Measurements from ENCODE around the gene NAV2. TPM values are rescaled to one million over a fixed set of nuclear protein-coding genes. Genes with fewer than 3 reads are reported as not detected.

NAV2 gene
- polyA plus RNA-seq, 3 donors from 2014 or later, result 0.66 TPM; not detected in 2

DNA sequence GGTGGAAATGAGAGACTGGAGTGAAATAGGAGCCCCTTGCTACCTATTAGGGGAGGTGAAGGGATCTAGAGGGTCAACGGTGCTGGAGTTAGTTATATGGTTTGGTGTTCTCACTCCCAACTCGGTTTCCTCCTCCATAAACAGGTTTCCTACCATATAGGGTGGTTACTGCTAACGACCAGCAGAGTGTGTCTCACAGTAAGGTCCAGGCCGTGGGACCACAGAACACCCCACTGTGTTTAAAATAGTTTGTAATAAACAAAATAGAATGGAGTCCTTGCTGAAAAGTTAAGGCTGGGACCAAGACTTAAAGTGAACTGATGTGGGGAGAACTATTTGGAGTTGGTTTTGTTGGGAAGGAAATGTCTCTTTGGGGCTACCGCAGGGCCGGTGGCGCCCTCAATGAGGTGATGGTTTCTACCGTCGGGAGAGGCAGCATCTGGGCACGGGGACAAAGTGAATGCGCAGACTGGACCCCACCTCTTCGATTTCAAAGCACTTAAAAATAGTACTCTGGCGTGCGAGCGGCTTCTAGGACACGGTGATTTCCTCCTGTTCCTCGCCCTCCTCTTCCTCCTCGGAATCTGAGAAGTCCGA lies 443.1 kb downstream of the NAV2 start:
- DNase-seq, result no peak
- Mint-ChIP-seq H3K36me3 (peaks cover 0 to 9% (median 0%) of the 10 kb centered on the region in 3 donors), H3K4me3 (peak overlapping the region; percentile 80 to 92 (median 83)), H3K27me3 (ENCODE audit: low read depth in 3 of 3) (peaks cover 25 to 46% (median 43%) of the 10 kb centered on the region in 3 donors), H3K27ac (peak overlapping the region in 1 of 6 donors; percentile 62), H3K4me1 (peaks cover 17 to 21% of the 10 kb centered on the region in 2 donors), H3K9me3 (peaks cover 0 to 30% (median 2%) of the 10 kb centered on the region in 6 donors)

DNA sequence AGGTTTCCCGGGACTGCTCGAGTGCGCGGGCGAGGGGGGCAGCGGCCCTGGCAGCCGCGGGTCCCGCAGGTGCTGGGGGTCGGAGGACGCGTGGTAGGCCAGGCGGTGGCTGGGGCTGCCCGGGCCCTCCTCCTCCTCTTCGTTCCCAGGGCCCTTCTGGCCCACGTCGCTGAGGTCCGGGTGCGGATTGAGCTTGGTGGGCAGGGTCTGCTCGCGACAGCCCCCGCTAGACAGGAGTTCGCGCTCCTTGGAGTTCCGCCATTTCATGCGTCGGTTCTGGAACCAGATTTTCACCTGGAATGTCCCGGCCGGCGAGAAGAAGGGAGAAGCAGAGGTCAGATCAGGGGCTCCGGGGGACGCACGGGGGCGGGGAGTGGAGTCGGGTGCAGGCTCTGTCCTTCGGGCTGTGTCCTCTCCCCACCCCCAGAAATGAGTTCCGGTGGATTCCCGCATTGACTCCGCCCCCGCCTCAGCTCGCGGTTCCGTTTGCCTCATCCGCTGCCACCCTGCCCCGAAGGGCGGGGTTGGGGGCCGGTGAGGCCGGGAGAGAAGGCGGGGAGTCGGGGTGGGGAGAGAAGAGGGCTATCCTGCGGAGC lies 443.7 kb downstream of the NAV2 start:
- Mint-ChIP-seq H3K4me3 (peak overlapping the region; percentile 80 to 92 (median 83)), H3K27me3 (ENCODE audit: low read depth in 3 of 3) (peaks cover 28 to 50% (median 46%) of the 10 kb centered on the region in 3 donors), H3K27ac (no peak overlapping the region), H3K4me1 (peaks cover 17 to 21% of the 10 kb centered on the region in 2 donors), H3K9me3 (peaks cover 0 to 30% (median 2%) of the 10 kb centered on the region in 6 donors), H3K36me3 (peaks cover 0 to 9% (median 0%) of the 10 kb centered on the region in 3 donors)
- peak; percentile 18 to 33 (median 20) for DNase-seq

DNA sequence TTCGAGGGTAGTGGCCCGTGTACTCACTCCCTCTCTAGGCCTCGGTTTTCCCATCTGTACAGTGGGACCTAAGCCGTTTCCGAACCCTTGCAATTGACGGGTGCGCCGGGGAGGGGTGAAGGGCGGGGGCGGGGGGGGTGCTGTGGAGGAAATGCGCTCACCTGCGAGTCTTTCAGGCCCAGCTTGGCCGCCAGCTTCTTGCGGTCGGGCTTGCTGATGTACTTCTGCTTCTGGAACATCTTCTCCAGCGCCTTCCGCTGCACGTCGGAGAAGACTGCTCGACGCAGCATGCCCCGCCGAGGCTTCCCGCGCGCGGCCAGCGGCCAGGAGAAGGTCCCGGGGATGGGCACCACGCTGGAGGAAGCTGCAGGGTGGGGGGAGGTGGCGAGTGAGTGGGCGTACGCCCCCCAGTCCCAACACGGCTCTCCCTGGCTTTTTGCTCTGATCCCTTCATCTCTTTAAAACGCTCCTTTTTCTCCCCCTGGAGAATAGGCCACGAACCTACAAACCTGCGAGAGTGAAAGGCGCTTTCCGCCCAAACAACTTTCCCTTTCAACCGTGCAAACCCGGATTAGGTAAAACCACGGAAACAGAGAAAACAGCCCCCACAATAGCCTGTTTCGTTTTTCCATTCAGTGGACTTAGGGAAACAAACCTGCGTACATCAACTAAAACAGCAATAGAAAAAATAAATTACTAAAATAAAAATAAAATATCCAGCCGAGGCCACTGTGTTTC lies 444.4 kb downstream of the NAV2 start:
- Mint-ChIP-seq H3K4me3 (peak overlapping the region; percentile 54 to 86 (median 82)), H3K4me1 (peaks cover 17 to 21% of the 10 kb centered on the region in 2 donors), H3K27ac (no peak overlapping the region), H3K9me3 (peaks cover 0 to 30% (median 2%) of the 10 kb centered on the region in 6 donors), H3K27me3 (ENCODE audit: low read depth in 3 of 3) (peaks cover 31 to 55% (median 52%) of the 10 kb centered on the region in 3 donors), H3K36me3 (peaks cover 0 to 9% (median 0%) of the 10 kb centered on the region in 3 donors)
- peak in 2 of 3 donors; percentile 3 to 8 for DNase-seq

DNA sequence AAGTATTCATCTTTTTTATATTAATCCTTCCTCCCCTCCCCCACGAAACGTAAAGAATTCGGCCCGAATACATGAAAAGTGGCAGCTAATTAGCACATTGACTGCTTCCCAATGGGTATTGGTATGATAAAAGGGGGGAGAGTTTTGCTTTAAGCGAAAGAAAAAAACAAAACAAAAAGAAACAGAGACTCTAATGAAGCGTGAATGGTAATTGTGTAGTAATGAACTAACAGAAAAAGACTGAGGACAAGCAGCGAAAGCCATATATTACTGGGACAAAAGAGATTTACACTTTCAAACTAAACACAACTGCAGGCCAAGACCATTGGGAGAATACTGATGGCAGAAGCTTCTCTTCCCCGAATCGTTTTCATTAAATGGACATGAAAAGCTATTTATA lies 445.1 kb downstream of the NAV2 start:
- Mint-ChIP-seq H3K4me3 (peak overlapping the region; percentile 54 to 86 (median 82)), H3K36me3 (peaks cover 0 to 9% (median 0%) of the 10 kb centered on the region in 3 donors), H3K9me3 (peaks cover 0 to 30% (median 2%) of the 10 kb centered on the region in 6 donors), H3K27ac (peak overlapping the region in 1 of 6 donors; percentile 8), H3K4me1 (peaks cover 17 to 21% of the 10 kb centered on the region in 2 donors), H3K27me3 (ENCODE audit: low read depth in 3 of 3) (peaks cover 36 to 61% (median 57%) of the 10 kb centered on the region in 3 donors)
- no peak for DNase-seq

DNA sequence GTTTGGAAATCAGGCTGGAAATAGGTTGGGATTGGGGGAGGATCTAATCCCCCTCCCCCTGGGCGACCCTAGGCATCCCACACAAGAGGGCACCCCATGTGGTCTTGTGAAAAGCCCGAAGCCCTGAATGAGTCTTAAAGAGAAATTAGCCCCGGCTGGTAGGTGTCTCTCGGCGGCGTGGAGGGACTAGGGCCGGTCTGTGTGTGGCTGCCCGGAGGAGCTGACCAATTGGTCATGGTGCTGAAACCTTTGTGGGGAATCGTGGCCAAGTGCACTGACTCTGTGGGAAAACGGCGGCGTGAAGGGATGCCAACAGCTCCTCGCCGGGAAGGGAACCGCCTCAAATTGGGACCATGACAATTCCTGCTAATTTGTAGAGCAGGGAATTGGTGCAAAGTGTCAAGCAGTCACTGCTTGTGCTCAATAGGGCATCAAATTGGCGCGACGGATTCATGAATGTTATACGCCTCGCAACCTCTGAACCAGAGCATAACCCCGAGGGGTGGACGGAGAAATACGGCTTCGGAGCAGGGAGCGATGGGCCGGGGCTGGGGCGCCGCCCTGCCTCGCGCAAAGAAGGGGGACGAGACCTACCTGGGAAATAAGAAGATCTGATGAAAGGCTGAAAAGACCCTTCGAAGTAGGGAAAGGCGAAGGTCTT lies 446.1 kb downstream of the NAV2 start:
- H3K9me3 Mint-ChIP-seq, result peaks cover 0 to 34% (median 2%) of the 10 kb centered on the region in 6 donors
- no peak overlapping the region for H3K27ac Mint-ChIP-seq
- peak overlapping the region in 2 of 5 donors; percentile 31 to 43 for H3K4me3 Mint-ChIP-seq
- no peak for DNase-seq
- peaks cover 0 to 9% (median 0%) of the 10 kb centered on the region in 3 donors for H3K36me3 Mint-ChIP-seq
- peaks cover 23 to 27% of the 10 kb centered on the region in 2 donors for H3K4me1 Mint-ChIP-seq
- H3K27me3 Mint-ChIP-seq (ENCODE audit: low read depth in 3 of 3), result peaks cover 39 to 61% (median 61%) of the 10 kb centered on the region in 3 donors

DNA sequence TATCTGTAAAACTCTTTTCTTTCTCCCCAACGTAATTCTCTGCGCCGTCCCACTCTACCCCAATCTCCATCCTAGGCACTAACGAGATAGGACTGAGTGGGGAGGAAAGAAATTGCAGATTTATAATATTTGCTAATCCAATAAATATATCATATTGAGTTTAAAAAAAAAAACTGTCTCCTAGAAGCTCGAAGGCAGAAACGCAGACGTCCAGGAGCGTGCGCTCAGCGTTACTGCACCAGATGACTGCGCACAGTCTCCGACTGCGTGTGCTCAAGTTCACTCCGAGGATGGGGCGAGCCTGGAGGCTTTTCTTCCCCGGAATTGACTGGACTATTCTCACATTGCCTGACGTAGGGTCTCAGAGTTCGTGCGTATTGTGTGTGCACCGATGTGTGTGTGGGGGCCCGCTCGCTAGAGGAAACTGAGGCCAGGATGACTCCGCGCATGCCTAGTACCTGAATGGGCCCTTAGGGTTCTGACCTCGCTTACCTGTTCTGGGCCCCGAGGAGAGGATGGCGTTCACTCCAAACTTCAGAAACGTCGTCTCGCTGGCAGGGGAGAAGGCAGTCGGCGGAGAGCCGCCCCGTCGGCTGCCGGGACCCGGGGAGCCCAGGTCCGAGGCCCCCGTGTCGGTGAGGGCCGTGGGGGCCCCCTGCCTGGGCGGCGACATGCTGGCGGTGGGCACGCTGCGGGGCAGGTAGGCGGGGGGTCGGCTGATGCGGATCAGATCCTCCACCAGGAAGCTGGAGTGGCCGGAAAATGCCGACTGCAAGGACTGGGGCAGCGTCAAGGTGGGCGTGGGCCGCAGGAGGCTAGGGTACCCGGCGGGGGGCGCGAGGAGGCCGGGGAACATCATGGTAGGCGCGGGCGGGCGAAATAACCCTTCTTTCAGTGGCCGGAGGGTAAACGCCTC lies 447.1 kb downstream of the NAV2 start:
- no peak for DNase-seq
- no peak overlapping the region for H3K27ac Mint-ChIP-seq

DNA sequence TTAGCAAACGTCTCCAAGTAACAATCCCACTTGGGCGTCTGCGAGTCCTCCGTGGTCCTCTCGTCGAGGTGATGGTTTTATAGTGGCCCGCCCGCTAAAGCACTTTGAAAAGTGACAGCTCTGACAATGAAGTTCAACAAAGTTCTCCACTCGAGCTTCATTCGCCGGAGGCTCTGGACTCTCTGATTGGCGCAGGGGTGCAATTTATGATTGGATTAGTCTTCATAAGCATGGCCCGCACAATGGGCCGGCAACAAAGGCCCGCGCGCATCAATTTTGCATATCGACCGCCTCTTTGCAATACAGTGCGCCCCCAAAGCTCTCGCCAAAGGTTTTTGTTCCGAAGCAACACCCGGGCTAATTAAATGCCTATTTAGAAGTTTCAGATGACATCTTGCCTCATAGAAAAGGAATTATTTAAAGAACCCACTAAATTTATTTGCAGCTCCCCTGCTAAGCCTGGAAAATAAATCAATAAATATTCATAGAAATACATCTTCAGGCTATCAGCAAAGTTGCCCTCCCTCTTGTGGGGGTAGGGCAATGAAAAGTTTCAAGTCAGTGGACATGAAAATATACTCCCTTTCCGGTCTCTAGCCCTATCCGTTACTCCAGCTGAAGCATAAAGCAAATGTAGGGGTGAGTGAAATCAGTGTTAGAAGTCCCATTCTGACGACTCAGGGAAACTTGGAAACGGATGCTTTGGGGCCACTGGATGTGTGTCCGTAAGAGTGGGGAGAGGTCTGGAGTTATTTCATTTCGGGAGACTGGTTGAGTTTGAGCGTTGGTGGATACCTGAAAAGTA lies 448.0 kb downstream of the NAV2 start, which contains the start of gene DBX1:
TSS of gene DBX1 (minus strand) at position 51 of the 805 bp plus-strand sequence. CDS start 151 bp downstream, outside the sequence.
- Mint-ChIP-seq H3K27ac (no peak within 1 kb of the TSS), H3K4me3 (no peak within 1 kb of the TSS), H3K36me3 (peaks cover 0 to 9% (median 0%) of the 10 kb centered on the region in 3 donors), H3K9me3 (peaks cover 0 to 34% (median 2%) of the 10 kb centered on the region in 6 donors), H3K27me3 (ENCODE audit: low read depth in 3 of 3) (peaks cover 45 to 66% (median 61%) of the 10 kb centered on the region in 3 donors), H3K4me1 (peaks cover 21 to 22% of the 10 kb centered on the region in 2 donors)
- DNase-seq, result no peak

More for the DNA sequence above, 447.1 kb downstream of the NAV2 start:
- Mint-ChIP-seq H3K4me1 (peaks cover 23 to 27% of the 10 kb centered on the region in 2 donors), H3K27me3 (ENCODE audit: low read depth in 3 of 3) (peaks cover 38 to 67% (median 60%) of the 10 kb centered on the region in 3 donors), H3K4me3 (no peak overlapping the region), H3K36me3 (peaks cover 0 to 9% (median 0%) of the 10 kb centered on the region in 3 donors), H3K9me3 (peaks cover 0 to 34% (median 2%) of the 10 kb centered on the region in 6 donors)

DNA sequence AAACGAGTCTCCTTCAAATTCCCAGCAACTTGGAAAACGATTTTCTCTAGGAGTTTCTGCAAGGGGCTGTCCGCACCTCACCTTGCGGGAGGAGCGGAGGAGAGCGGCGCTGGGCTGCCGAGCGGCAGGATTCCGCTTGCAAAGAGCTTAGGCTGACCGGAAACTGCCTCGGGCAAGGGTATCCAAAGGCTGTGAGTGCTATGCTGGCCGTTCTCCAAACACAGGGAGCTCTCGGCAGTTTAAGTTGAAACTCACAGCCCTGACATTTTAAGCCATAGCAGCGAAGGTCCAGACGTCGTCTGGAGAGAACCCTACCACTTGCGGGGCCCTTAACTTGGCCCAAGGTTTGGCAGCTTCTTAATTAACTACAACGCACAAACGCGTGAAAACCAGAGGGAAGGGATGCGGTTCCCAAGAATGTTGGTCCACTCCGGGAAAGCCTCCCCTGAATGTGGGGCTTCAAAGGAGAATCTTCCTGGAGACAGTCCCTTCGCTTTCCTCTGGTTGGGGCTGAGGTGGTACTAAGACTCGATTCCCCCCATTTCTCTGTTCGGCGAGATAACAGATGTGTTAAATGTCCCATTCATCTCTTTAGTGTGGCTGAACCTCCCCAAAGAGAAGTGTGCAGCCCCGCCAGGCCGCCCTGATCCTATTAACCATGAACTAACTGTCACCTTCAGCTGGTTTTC lies 448.7 kb downstream of the NAV2 start:
- Mint-ChIP-seq H3K27ac (no peak overlapping the region), H3K4me3 (no peak overlapping the region), H3K36me3 (peaks cover 0 to 9% (median 0%) of the 10 kb centered on the region in 3 donors), H3K9me3 (peaks cover 0 to 30% (median 3%) of the 10 kb centered on the region in 6 donors), H3K4me1 (peaks cover 14 to 17% of the 10 kb centered on the region in 2 donors), H3K27me3 (ENCODE audit: low read depth in 3 of 3) (peaks cover 46 to 62% (median 60%) of the 10 kb centered on the region in 3 donors)
- no peak for DNase-seq

DNA sequence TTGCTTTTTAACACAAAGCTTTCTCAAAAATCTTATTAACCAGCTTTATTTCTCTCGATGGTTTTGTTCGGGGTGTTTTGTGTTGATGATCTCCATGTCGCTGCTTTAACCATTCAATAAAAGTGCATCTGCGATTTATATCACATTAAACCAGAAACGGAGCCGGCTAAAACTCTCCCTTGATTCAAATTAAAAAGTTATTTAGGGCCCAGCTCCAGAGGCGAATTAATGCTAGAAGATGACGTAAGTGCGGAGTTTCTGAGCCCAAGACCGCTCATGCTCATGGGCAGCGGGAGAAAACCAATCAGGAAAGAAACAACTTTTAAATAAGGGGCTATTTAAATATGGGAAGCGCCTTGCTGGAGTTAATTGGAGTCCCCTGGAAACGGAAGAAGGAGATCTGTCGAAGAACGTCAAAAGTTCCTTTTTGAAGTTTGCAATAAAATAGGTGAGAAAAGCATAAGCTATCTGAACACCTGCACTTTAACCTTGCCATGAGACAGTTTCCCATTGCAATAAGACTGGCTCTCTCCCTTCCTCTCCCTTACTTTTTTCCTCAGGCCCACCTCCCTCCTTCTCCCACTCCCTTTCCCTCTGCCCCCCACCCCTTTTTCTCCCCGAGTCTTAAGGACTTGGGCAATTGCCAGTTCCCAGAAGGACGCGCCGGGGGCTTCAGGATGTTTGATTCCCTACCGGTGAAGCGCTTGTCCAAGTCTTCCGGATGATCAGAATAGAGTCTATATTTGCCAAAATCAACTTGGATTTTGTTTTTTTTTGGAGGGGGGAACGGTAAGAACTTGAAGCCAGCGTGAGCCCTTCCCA lies 449.5 kb downstream of the NAV2 start:
- DNase-seq, result no peak
- peaks cover 0 to 9% (median 0%) of the 10 kb centered on the region in 3 donors for H3K36me3 Mint-ChIP-seq
- H3K4me3 Mint-ChIP-seq, result no peak overlapping the region
- peaks cover 0 to 30% (median 3%) of the 10 kb centered on the region in 6 donors for H3K9me3 Mint-ChIP-seq
- H3K27ac Mint-ChIP-seq, result no peak overlapping the region
- H3K4me1 Mint-ChIP-seq, result peaks cover 13 to 14% of the 10 kb centered on the region in 2 donors
- peaks cover 46 to 67% (median 60%) of the 10 kb centered on the region in 3 donors for H3K27me3 Mint-ChIP-seq (ENCODE audit: low read depth in 3 of 3)

DNA sequence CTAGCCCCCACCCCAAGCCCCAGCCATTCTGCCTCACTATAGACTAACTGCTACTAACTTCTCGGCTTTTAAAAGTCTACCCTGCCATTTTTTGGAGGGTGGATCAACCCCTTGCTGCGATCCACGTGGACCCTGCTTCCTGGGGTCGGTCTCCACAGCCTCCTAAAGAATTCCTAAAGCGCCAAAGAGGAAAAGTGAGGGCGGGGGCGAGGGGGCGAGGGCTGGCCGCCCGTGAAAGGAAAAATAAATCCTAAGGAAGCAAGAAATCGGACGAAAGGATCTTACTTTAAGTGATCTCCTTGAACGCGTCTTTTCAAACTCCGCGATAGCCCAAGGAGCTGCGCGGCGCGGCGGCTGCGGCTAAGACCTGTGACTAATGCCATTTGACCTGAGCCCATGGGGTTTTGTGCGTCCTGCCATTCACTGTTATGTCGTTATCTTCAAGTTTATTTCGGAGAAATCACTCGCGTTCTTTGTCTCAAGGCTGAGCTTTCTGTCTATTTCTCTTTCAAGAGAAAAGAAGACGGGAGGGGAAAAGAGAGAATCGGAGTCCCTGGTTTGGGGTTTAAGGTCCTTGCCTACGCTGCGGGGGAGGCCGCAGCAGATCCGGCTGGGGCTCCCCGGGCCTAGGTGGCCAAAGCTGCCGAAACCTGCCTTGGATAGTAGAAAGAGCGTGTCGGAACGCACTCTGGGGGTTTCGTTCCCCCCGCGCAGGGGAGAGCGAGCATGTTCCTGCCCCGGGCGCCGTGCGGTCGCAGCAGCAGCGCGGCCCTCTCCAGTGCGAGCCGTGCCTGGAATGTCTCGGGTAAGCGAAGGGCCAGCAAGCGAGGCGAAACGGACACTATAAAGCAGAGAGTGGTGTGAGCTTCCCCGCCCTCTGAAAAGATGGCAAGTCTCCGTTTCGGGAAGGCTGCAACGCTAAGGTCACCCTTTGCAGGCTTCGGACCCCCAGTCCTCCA lies 450.5 kb downstream of the NAV2 start:
- peak overlapping the region in 2 of 5 donors; percentile 9 to 16 for H3K4me3 Mint-ChIP-seq
- H3K27me3 Mint-ChIP-seq (ENCODE audit: low read depth in 3 of 3), result peaks cover 43 to 59% (median 55%) of the 10 kb centered on the region in 3 donors
- H3K4me1 Mint-ChIP-seq, result peaks cover 6% of the 10 kb centered on the region in 2 donors
- DNase-seq, result no peak
- no peak overlapping the region for H3K27ac Mint-ChIP-seq
- H3K9me3 Mint-ChIP-seq, result peaks cover 0 to 20% (median under 1%) of the 10 kb centered on the region in 6 donors
- peaks cover 0 to 9% (median 0%) of the 10 kb centered on the region in 3 donors for H3K36me3 Mint-ChIP-seq
